ENCODE data around the gene PLXNB2.
A peak's percentile ranks its signal among the peaks of the same experiment; 100 is the strongest.

- TF ChIP-seq, protein P1, sequence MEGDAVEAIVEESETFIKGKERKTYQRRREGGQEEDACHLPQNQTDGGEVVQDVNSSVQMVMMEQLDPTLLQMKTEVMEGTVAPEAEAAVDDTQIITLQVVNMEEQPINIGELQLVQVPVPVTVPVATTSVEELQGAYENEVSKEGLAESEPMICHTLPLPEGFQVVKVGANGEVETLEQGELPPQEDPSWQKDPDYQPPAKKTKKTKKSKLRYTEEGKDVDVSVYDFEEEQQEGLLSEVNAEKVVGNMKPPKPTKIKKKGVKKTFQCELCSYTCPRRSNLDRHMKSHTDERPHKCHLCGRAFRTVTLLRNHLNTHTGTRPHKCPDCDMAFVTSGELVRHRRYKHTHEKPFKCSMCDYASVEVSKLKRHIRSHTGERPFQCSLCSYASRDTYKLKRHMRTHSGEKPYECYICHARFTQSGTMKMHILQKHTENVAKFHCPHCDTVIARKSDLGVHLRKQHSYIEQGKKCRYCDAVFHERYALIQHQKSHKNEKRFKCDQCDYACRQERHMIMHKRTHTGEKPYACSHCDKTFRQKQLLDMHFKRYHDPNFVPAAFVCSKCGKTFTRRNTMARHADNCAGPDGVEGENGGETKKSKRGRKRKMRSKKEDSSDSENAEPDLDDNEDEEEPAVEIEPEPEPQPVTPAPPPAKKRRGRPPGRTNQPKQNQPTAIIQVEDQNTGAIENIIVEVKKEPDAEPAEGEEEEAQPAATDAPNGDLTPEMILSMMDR (IDR thresholded peaks at IDR 0.05), result peak; percentile 19 to 34 (median 33)
- TF ChIP-seq POLR2A (IDR thresholded peaks at IDR 0.05), result no peak
Measured at GRCh38 chr22:50236731-50237409, 70.6 kb downstream of the PLXNB2 start.
